SH-SY5Y (cell line): ENCODE data around the gene CUZD1.

Experiments
- GATA2 ChIP-seq: IDR thresholded peaks from 2 replicates; pipeline ENCODE4 v1.6.1; 2011; ENCODE audit warnings: mild to moderate bottlenecking, low read depth, low read length
- GATA3 ChIP-seq: IDR thresholded peaks from 2 replicates; pipeline ENCODE4 v1.6.1; 2011; ENCODE audit warnings: low read depth, mild to moderate bottlenecking, low read length, moderate library complexity

DNA sequence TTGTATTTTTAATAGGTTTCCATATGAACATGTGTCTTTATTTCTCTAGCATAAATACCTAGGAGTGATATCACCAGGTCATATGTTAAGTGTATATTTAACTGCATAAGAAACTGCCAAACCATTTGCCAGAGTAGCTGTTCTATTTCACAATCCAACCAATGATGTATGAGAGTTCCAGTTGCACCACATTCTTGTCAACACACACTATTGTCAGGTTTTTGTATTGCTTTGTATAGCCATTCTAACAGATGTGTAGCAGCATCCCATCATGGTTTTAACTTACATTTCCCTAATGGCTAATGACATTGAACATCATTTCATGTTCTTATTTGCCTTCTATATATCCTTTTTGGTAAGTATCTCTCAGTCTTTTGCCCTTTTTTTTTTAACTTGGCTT lies 4.1 kb downstream of the CUZD1 start:
- TF ChIP-seq GATA2 (no peak), GATA3 (no peak)
